GM18909 (cell line): Measurements from ENCODE around the gene C19orf81.
"Not testable (repeated sequence)": the region's sequence is repeated elsewhere in the genome, so short reads cannot be mapped to it uniquely, and the experiment has no call there.

Experiments used
- ATAC-seq: cut with Tn5 transposase; IDR thresholded peaks from one replicate; pipeline ENCODE4 v1.9.1; 2021; ENCODE audit warnings: mild to moderate bottlenecking; ENCODE audit not compliant: unreplicated experiment, poor library complexity

Gene C19orf81

DNA sequence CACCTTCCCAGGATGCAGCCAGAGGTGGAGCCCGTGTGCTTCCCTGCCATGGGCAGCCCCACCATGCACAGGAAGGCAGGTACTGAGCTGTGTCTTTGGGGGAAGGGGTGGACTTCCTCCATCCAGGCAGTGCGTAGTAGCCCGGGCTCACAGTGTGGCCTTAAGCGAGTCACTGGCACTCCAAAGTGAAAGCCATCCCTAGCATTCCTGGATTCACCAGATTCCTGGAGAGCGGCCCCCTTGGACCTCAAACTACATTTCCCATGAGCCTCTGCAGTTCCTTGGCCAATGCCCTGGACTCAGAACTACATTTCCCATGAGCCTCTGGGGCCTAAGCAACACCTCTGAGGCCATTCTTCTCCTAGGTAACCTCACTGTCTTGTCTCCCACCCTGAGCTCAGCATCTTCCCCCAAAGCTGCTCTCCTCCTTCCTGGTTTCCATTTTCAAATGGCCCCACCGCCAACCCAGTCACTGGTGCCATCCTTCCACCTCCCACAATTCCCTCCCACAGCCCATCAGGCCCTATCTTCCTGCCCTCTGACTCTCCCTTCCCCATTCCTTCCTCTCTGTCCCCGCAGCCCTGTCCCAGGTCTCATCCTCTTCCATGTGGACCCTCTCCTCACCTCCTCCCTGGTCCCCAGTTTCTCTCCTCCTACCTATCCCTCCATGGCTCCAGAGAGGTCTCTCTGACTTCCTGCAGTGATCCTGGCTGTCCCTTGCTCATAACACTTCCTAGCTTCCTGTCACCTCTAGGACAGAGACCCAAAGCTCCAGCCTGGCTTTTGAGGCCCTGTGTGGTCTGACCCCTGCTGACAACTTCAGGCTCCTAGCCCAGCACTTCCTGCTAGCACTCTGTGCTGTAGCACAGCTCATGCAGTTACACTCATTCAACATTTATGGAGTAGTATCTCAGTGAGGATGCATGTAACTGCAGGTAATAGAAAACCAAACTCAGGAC lies at the start of gene C19orf81:
Gene C19orf81, plus strand, starts transcription at position 13 of the 959 bp plus-strand sequence. Its CDS starts 0 bp downstream, at position 13.
- no peak for ATAC-seq

DNA sequence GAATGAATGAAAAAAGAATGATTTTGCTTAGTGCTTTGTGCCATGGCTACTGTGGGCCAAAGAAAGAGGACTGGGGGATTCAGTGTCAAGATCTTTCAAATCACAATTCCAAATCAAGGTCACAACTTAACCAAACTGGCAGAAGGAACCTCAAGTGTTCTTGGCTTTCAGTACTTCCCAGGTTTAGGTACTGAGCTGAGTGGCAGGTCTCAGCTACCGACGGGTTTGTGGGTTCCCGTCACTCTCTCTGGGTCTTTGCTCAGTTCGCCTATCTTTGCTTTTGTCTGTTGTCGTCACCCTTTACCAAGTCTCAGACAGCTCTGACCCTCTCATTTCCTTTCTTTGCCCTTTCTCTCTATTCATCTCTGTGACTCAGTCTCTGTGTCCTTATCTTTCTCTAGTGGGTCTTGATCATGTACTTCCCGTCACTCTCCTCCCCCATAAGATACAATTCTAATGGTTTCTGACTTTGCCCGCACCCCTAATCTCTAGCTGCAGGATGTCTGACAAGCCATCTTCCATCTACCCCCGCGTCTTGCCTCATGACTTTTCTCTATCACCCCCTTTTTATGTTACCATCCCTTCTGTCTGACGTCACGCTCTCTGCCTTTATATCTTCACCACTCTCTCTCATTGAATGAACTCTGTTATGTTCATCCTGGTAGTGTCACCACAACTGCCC lies 47.7 kb upstream of the C19orf81 start:
- no peak for ATAC-seq

DNA sequence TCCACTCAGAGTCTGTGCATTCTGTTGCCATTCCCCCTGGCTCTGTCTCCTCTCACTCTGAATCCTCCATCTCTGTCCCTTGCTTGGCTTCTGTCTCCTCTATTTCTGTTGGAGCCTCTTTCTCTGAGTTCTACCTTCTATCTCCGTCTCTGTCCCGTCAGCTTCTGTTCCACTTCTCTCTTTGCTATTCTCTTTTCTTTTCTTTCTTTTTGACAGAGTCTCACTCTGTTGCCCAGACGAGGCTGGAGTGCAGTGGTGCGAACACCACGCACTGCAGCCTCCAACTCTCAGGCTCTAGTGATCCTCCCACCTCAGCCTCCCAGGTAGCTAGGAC lies 47.2 kb upstream of the C19orf81 start:
- no peak for ATAC-seq

DNA sequence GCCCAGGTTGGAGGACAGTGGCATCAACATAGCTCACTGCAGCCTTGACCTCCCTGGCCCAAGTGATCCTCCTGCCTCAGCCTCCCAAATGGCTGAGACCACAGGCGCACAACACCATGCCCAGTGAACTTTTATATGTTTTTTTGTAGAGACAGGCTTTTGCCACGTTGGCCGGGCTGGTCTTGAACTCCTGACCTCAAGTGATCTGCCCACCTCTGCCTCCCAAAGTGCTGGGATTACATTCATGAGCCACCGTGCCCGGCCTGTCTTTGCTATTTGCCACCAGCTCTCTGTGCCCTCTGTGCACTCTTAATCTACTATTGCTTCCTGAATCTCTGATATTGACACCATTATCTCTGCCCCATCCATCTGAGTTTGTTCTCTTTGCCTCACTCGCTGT lies 46.7 kb upstream of the C19orf81 start:
- no peak for ATAC-seq

DNA sequence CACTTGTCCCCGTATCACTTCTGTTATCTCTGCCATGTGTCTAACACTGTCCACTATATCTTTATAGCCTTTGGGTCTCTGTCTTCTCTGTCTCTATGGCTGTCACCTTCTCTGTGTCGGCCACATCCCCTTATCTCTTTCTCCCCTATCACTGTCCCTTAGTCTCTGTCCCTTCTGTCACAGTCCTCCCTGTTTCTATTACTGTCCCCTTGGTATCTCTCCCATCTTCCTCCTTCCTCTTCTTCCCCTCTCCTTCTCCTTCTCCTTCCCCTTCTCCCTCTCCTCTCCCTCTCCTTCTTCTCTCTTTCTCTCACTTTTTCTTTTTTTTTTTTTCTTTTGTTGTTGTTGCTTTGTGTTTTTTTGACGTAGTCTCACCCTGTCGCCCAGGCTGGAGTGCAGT lies 46.3 kb upstream of the C19orf81 start:
- ATAC-seq = no peak

DNA sequence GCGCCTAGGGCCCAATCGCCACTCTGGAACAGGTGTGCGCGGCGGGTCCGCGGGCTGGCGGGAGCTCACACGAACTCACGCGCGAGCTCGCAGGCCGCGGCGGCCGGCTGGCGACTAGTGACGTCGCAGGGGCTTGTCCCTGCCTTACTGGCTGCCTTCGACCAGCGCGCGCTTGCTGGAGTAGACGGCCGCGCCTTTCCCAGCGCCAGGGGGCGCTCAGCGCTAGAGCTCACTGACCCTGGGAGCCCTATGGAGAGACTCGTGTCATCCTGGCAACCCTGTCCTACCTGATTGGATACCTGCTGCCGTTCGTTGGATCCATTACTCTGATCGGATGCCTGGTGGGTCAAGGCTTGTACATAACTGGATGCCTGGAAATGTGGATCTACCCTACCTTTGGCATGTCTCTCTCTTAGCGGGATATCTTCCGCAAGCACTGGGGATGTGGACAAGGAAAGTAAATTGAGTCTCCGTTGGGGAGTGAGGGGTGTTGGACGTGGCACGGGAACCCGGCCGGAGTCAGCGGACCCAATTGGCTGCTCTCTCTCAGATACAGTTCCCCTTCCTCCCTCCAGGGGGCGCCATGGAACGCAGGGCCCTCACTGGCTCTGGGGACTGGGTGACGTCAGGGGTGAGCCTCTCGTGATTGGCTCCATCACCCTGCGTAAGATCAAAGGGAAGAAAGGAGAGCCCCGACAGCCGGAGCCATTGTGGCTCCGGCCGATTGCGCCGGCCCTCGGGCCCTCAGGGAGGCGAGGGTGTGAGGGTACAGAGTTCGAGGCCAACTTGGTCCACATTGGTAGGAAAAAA lies 44.8 kb upstream of the C19orf81 start:
- ATAC-seq = not testable (repeated sequence)

DNA sequence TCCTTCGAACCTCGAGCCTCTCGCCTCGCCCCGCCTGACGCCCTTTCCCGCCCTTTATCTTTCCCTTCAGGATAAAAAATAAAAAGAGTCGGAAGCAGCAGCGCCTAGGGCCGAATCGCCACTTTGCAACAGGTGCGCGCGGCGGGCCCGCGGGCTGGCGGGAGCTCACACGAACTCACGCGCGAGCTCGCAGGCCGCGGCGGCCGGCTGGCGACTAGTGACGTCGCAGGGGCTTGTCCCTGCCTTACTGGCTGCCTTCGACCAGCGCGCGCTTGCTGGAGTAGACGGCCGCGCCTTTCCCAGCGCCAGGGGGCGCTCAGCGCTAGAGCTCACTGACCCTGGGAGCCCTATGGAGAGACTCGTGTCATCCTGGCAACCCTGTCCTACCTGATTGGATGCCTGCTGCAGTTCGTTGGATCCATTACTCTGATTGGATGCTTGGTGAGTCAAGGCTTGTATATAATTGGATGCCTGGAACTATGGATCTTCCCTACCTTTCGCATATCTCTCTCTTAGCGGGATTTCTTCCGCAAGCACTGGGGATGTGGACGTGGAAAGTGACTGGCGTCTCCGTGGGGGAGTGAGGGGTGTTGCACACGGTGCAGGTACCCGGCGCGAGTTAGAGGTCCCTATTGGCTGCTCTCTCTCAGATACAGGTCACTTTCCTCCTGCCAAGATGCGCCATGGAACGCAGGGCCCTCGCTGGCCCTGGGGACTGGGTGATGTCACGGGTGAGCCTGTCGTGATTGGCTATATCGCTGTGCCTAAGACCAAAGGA lies 43.0 kb upstream of the C19orf81 start:
- not testable (repeated sequence) for ATAC-seq

DNA sequence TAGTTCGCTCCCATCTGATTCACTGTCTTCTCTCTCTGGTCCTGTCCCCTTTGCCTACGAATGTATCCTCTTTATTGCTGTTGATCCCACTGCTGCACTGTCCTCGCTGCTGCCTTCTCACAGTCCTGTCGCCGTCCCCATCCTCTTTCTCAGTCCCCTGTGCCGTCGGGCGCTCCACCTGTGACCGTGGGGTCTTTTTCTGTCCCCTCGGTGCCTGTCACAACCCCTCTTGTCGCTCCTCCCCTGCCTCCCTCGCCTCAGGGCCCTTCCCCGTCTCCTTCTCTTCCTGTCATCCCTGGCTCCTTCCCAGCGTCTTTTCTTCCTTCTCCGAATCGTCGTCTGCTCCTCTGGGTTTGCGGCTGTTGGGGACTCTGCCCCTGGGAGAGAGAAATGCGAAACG lies 41.9 kb upstream of the C19orf81 start:
- ATAC-seq = no peak

DNA sequence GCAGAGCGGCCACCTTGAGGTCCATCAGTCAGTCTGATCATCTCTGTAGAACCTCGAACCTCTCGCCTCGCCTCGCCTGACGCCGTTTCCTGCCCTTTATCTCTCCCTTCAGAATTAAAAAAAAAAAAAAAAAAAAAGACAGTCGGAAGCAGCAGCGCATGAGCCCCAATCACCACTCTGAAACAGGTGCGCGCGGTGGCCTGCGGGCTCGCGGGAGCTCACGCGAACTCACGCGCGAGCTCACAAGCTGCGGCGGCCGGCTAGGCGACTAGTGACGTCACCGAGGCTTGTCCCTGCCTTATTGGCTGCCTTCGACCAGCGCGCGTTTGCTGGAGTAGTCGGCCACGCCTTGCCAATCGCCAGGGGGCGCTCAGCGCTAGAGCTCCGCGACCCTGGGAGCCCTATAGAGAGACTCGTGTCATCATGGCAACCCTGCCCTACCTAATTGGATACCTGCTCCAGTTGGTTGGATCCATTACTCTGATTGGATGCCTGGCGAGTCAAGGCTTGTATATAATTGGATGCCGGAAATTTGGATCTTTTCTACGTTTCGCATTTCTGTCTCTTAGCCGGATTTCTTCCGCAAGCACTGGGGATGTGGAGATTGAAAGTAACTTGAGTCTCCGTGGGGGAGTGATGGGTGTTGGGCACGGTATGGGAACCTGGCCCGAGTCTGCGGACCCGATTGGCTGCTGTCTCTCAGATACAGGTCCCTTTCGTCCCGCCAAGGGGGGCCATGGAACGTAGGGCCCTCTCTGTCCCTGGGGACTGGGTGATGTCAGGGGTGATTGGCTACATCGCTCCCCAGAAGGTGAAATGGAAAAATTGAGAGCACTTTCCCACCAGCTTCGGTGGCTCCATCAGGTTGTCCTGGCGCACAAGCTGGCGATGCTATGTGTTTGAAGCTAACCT lies 41.1 kb upstream of the C19orf81 start:
- no peak for ATAC-seq

DNA sequence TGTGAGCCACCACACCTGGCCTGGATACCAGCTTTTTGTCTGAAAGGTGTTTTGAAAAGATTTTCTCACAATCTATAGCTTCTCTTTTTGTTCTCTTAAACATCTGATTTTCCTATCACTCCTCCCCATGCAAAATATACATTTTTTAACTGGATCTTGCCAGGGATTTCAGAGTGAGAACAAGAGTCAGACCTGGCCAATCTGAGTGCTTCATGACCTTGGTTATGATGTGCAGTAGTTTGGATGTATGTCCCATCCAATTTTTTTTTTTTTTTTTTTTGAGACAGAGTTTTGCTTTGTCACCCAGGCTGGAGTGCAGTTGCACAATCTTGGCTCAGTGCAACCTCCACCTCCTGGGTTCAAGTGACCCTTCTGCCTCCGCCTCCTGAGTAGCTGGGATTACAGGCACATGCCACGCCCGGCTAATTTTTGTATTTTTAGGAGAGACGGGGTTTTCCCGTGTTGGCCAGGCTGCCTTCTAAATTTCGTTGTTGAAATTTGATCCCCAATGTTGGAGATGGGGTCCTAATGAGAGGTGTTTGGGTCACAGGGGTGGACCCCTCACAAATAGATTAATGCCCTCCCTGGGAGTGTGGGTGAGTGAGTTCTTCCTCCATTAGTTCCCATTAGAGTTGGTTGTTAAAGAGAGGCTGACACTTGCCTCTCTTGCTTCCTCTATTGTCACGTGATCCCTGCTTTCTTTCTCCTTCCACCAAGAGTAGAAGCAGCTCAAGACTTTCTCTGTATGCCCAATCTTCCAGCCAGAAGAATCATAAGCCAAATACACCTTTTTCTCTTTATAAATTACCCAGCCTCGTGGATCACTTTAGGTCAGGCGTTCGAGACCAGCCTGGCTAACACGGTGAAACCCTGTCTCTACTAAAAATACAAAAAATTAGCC lies 36.5 kb upstream of the C19orf81 start:
- not testable (repeated sequence) for ATAC-seq

DNA sequence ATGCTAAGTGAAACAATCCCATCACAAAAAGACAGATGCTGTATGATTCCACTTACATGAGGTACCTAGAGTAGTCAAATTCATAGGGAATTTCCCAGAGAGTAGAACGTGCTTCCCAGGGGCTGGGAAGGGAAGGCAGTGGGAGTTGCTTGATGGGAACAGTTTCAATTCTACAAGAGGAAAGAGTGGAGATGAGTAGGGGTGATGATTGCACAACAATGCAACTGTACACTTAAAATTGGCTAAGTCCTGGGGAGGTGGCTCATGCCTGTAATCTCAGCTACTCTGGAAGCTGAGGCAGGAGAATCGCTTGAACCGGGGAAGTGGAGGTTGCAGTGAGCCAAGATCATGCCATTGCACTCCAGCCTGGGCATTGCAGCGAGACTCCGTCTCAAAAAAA lies 30.9 kb upstream of the C19orf81 start:
- not testable (repeated sequence) for ATAC-seq

DNA sequence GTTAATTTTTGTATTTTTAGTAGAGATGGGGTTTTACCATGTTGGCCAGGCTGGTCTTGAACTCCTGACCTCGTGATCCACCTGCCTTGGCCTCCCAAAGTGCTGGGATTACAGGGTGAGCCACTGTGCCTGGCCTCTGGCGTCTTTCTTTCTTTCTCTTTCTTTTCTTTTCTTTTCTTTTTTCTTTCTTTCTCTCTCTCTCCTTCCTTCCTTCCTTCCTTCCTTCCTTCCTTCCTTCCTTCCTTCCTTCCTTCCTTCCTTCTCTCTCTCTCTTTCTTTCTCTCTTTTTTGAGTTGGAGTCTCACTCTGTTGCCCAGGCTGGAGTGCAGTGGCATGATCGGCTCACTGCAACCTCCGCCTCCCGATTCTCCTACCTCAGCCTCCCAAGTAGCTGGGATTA lies 30.1 kb upstream of the C19orf81 start:
- ATAC-seq = not testable (repeated sequence)

DNA sequence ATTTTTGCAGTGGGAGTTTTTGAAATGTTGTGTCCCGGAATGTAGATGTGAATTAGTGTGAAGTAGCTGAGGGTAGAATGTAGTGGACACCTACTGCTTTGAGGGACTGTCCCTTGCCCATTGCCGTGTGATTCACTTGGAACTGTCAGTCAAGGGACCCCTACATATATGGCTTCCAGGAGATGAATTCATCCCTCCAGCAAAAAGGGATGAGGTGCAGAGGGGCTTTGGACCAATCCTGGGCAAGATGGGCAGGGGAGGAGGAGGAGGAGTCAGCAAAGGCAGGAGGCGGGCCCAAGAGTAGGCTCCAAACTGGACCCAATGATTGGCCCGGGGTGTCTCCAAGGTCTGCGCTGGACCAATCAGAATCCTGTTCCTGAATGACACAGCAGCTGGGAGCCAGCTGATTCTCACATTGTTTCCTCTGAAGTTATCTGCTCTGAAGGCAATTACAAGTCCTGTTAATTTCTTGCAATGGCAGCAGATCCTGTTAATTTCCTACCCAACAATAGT lies 28.8 kb upstream of the C19orf81 start:
- not testable (repeated sequence) for ATAC-seq

DNA sequence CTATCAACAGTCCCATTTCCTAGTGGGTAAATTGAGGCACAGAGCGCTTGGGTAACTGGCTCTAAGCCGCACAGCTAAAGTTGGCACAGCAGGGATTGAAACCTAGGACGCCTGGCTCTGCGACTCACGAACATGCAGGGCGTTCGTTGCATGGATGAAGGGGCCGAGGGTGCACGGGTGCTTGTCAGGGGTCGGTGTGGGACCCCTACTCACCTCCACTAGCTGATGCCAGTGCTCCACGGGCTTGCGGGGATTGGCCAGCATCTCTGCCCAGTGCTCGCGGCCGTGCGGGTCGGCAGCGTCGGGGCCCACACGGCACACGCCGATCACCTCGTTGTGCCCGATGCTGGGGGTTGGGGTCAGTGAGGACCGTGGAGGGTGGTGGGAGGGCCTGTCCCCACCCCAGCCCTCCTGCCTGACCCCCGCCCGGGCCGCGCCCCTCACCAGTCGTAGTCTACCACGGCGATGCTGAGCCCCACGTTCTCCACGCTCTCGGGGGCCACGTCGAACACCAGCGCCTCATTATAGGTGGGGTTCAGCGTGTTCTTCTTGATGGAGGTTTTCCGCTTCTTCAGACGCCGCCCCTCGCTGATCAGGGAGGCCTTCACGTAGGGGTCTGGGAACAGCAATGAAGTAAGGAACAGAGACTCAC lies 24.2 kb upstream of the C19orf81 start:
- ATAC-seq = no peak

DNA sequence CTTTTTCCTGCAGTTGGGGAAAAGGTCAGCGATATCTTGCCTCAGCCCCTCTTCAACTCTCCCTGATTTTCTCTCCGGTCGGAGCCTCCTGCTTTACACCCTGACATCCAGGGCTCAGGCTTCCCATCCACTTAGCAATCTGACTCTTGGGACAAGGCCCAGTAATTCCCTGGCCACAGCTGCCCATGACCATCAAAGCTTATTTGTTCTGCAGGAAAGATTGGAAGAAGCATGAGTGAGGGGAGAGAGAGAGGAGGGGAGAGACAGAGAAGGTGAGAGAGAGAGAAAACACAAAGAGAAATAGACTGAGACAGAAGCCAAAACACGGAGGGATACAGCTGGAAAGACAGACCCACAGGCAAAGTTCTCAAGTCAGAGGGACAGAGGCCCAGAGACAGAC lies 23.2 kb upstream of the C19orf81 start:
- ATAC-seq = no peak

DNA sequence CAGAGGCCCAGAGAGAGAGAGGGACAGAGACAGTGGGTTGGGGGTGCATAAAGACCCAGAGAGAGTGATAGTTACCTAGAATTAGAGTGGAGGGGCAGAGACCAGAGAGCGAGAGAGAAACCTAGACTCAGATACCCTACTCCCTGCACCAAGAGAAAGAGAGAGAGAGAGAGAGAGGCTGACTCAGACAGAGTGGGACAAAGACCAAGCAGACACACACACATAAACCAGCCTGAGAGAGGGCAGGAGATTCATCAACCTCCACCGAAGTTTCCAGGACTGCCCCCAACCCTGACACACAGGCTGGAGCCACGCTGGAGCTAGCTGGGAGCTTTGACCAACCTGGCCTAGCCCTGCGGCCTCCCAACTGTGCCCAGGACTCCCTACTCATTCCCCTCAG lies 22.4 kb upstream of the C19orf81 start:
- no peak for ATAC-seq

DNA sequence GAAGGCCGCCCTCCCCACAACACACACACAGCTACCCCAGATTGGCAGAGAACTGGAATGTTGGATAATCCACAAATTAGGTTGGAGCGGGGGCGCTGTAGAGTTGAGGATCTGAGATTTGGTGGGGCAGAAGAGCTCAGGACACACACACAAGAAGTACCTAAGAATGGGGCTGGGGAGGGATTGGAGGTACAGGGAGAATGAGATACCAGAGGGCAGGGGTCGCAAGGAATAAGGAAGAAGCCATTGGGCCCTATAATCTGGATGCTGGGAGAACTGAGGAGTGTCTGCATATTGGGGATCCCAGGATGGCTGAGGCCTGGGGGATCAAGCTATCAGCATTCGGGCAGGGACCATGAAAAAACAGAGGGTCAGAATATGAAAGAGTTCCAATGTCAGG lies 21.1 kb upstream of the C19orf81 start:
- no peak for ATAC-seq
